HG03095 (cell line): ENCODE measurements around the gene ELMOD3.
"Not testable (repeated sequence)": the region's sequence is repeated elsewhere in the genome, so short reads cannot be mapped to it uniquely, and the experiment has no call there.

Experiments
- ATAC-seq: cut with Tn5 transposase; IDR thresholded peaks from one replicate; pipeline ENCODE4 v1.9.1; 2021; ENCODE audit warnings: moderate library complexity; ENCODE audit not compliant: unreplicated experiment

ELMOD3 gene

GRCh38 chr2:85371045-85371444 is 16.5 kb downstream of the ELMOD3 start:
- no peak for ATAC-seq

DNA sequence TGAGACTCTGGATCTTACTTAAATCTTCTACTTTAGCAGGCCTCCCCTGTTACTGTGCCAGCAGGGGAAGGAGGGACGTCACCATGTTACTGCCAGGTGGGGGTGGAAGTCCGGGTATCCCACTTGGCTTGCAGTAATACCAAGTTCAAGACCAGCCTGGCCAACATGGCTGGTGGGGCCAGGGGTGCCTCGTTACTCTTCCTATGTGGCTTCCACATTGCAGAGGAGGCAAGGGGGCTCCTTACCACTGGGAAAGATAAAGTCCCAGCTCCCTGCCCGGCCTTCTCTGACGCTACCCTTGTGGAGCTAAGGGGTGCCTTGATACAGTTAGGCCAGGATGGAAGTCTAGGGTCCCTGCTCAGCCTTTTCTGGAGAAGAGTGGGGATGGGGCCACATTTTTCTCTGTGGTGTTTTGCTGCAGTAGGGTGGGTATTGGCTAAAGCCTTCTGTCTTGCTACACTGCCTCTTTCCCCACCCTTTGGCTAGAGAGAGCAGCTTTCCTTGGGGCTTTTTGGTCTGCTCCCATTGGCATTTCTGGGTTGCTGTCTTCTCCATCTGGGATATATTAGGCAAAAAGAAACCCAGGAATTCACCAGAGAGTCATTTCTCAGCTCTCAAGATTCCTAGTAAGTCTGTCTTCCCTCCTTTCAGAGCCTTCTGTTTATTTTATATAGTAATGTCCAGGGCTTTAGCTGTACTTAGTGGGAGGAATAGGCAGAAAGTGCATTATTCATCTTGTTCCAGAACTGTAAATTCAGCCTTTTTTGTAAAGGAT is 21.9 kb downstream of the ELMOD3 start:
- ATAC-seq, result no peak

DNA sequence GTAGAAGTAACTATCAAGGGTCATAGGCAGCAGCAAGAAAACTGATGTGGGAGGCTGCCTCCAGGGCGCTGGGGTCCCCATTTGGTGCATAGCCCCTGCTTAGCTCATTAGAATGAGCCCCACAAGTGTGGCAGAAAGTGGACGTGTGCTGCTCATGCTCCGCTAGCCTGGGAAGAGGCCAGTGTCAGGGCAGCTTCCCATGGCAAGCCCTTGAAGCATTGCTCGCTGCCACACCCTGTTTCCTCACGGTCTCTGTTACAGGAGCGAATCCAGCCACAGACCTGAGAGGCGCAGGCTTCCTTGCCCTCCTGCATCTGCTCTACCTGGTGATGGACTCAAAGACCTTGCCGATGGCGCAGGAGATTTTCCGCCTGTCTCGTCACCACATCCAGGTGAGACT is 22.5 kb downstream of the ELMOD3 start:
- no peak for ATAC-seq

DNA sequence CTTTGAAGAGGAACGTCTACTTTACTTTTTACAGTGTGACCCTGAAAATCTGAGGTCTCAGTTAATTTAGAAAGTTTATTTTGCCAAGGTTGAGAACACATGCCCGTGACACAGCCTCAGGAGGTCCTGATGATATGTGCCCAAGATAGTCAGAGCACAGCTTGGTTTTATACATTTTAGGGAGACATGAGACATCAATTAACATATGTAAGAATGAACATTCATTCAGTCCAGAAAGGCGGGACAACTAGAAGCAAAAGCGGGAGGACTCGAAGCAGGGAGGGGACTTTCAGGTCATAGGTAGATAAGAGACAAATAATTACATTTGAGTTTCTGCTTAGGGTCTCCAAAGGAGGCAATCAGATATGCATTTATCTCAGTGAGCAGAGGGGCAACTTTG is 23.7 kb downstream of the ELMOD3 start:
- ATAC-seq, result no peak

GRCh38 chr2:85380048-85380447 is 25.5 kb downstream of the ELMOD3 start:
- no peak for ATAC-seq

DNA sequence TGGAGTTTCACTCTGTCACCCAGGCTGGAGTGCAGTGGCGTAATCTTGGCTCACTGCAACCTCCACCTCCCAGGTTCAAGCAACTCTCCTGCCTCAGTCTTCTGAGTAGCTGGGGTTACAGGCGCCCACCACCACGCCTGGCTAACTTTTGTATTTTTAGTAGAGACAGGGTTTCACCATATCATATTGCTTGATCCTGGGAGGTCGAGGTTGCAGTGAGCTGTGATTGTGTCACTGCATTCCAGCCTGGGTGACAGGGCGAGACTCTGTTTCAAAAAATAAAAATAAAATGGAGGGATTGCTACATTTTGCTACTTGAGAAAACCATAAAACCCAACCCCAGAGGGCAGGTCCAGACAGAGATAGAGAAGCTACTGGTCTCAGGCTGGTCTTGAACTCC is 28.6 kb downstream of the ELMOD3 start:
- not testable (repeated sequence) for ATAC-seq

DNA sequence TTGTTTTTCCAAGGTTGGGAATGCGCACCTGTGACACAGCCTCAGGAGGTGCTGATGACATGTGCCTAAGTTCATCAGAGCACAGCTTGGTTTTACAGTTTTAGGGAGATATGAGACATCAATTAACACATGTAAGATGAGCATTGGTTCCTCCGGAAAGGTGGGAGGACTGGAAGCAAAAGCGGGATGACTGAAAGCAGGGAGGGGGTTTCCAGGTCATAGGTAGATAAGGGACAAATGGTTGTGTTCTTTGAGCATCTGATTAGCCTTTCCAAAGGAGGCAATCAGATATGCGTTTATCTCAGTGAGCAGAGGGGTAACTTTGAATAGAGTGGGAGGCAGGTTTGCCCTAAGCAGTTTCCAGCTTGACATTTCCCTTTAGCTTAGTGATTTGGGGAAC is 29.3 kb downstream of the ELMOD3 start:
- ATAC-seq, result no peak

GRCh38 chr2:85385746-85386145 is 31.2 kb downstream of the ELMOD3 start:
- ATAC-seq, result no peak

DNA sequence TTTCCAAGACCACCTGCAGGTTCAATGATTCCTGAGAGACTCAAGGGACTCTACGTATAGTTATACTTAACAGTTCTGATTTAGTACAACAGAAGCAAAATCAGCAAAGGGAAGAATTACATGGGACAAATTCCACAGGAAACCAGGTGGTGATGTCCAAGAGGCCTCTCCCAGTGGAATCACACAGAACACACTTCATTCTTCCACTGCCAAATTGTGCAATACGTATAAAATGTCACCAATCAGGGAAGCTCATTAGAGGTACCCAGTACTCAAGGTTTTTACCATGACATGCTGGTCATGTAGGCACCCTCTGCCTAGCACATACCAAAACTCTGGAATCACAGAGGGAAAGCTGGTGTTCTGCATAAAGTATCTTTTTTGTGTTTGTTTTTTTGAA is 33.2 kb downstream of the ELMOD3 start:
- ATAC-seq, result no peak

GRCh38 chr2:85388878-85389538 is 34.4 kb downstream of the ELMOD3 start:
- no peak for ATAC-seq

GRCh38 chr2:85390941-85391669 is 36.5 kb downstream of the ELMOD3 start:
- ATAC-seq, result no peak

GRCh38 chr2:85393836-85394235 is 39.3 kb downstream of the ELMOD3 start:
- ATAC-seq, result no peak

DNA sequence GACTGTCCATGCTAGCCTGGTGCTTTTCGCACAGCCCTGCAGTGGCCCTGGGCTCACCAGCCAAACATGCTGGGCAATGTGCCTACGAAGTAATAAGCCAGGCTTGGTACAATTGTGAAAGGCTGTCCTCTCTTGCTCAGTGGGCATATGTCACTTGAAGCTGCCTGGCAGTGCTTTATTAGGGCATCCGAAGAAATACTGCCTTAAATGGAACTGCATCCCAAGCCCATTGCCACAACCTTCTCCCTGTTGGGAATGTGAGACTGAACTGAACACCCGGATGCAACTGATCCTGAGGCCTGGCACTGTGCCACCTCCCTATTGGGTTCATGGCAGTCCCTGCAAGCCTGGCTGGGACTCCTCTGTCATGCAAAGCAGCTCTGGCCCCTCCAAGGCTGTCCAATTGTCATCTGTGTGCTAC is 39.7 kb downstream of the ELMOD3 start:
- ATAC-seq, result no peak

DNA sequence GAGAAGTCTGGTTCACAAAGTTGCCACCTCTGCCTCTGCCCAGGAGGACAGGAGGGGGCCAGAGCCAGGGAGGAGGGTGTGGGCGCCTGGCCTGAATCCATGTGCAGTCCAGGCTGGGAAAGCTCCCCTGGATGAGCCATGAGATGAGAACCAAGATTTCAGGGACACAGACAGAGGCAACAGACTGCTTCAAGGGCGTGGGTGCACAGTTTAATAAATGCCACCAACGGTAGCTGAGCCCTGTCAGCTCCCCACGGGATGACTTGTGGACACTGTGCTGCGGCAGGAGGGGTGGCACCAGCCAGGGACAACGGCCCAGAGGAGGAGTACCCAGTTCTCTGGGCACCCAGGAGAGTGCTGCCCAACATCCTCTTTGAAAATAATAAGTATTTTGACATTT is 40.4 kb downstream of the ELMOD3 start:
- ATAC-seq, result no peak

DNA sequence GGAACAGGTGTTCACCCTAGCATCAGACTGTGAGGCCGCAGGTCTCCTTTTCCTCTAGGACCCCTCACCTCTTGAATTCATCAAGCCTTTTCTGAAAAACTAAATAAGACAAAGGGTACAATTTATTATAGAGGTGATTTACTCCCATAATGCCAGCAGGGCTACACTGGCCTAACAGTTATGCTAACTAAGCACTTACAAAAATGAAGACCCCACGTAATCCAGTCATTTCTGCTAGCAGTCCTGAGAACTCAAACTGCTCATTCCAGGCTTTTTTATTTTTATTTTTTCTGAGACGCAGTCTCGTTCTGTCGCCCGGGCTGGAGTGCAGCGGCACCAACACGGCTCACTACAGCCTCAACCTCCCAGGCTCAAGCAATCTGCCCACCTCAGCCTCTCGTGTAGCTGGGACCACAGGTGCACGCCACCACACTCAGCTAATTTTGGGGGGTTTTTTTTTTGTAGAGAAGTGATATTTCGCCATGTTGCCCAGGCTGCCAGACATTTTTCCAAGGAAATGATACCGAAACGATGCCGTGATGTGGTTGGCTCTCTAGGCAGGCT is 41.4 kb downstream of the ELMOD3 start:
- no peak for ATAC-seq

- no peak for ATAC-seq
These were observed 42.2 kb downstream of the ELMOD3 start for GRCh38 chr2:85396531-85397470.

DNA sequence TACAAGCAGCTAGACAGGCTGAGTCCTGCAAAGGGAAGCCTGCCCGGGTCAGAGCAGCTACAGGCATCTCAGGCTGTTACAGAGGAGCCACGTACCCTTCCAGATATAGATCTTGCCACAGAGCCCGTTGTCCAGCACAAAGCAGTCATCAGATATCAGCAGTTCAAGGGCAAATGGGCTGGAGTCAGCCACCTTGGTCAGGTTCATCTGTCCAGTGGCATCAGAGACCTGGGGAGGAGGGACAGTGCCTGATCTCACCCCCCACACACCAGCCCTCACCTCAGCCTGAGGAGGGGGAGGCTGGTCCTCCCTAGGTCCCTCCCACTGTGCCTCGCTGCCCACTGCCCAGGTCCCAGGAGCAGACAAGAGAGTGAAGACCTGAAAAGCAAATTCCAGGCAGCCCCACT is 43.4 kb downstream of the ELMOD3 start:
- no peak for ATAC-seq

DNA sequence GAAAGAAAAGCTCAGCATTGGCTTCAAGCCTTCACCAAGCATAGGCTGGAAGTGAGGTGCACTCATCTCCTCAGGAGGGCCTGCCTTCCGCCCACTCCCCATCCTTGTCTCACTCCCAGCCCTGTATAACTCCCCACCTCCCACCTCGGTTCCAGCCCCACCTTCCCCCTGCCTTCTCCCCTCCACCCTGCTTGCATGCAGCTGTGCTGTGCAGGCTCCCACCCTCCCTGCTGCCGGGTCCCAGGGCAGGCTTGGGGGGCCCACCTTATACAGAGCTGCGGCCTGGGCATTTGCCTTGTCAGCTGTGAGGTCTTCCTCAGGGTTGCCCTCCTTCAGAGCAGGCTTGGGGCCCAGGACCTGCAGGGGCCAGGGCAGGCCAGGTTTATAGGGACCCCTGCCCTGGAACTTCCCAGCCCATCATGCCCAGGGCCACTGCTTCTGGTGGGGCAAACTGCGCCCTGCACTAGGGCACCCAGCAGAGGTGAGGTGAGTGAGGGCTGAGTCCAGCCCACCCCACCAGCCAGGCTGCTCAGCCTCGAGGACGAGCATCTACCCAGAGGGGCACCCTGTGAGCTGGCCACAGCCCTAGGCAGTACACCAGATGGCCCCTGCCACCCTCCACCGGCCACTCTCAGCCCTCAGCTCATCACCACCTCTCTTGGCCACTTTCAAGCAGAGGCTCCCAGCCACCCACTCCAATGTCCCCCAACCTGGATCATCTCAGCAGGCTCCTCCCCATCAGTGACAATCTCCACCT is 44.0 kb downstream of the ELMOD3 start:
- ATAC-seq, result no peak

DNA sequence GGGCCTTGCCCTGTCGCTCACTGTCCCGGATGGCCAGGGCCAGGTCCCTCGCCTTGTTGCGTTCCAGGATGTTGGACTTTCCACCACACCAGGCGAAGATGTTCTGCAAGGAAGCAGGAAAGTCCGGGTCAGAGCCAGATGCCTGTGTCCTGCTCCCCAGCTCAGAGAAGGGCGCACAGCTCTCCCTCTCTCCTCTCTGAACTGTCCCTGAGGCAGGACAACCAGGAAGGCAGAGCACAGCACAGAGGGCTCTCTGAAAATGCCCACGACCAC is 44.5 kb downstream of the ELMOD3 start:
- no peak for ATAC-seq

DNA sequence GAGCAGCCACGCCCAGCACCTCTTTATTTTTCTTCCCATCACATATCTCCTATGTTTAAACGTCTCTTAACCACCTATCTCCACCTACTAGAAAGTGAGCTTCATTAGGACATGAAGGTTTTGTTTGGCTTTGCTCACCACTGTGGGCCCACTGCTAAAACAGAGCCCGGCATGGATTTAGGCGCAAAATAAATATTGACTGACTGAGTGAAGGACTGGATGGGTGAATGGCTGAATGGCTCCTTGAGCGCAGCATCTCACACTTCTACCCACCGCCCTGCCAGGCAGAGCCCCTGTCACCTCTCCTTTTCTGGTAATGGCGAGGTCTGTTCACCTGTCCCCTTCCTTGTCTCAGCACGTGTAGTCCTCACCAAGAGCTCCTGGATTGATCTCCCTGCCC is 45.5 kb downstream of the ELMOD3 start:
- no peak for ATAC-seq
